Subcutaneous adipose tissue (tissue), 4 donors: ENCODE measurements around the gene DCTD. TPM values are rescaled to one million over a fixed set of nuclear protein-coding genes. Genes with fewer than 3 reads are reported as not detected.

Experiments
- total RNA-seq, 4 donors: library from RNA; depleted of rRNA; stranded (reverse); fragments of >200 nt; gene quantifications; one replicate each; pipeline ENCODE4 v1.1.0, GENCODE V29; 2016
- TF ChIP-seq, protein P1 (sequence below): fragments of 450-650 bp; IDR thresholded peaks from one replicate; pipeline ENCODE4 v1.5.1; 2016; ENCODE audit warnings: low read depth, mild to moderate bottlenecking, control low read depth, antibody characterized with exemption, moderate library complexity

The DCTD gene
- total RNA-seq, 4 donors from 2014 or later: 50.1 to 64.4 (median 63.2) TPM

GRCh38 chr4:182840108-182840507, 77.1 kb downstream of the DCTD start:
- TF ChIP-seq, protein P1, sequence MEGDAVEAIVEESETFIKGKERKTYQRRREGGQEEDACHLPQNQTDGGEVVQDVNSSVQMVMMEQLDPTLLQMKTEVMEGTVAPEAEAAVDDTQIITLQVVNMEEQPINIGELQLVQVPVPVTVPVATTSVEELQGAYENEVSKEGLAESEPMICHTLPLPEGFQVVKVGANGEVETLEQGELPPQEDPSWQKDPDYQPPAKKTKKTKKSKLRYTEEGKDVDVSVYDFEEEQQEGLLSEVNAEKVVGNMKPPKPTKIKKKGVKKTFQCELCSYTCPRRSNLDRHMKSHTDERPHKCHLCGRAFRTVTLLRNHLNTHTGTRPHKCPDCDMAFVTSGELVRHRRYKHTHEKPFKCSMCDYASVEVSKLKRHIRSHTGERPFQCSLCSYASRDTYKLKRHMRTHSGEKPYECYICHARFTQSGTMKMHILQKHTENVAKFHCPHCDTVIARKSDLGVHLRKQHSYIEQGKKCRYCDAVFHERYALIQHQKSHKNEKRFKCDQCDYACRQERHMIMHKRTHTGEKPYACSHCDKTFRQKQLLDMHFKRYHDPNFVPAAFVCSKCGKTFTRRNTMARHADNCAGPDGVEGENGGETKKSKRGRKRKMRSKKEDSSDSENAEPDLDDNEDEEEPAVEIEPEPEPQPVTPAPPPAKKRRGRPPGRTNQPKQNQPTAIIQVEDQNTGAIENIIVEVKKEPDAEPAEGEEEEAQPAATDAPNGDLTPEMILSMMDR: no peak

Other genes with a start within 250 kb of the DCTD start
- 10 to 100 TPM; 24.3 to 50.7 (median 41.8) TPM for gene WWC2, start 181.9 kb upstream of the DCTD start, total RNA-seq